ENCODE results near the gene FKRP. TPM values are rescaled to one million over a fixed set of nuclear protein-coding genes. Genes with fewer than 3 reads are reported as not detected.

FKRP gene
- total RNA-seq, 2 experiments from 2014 or later: 15.5 to 18.9 TPM

DNA sequence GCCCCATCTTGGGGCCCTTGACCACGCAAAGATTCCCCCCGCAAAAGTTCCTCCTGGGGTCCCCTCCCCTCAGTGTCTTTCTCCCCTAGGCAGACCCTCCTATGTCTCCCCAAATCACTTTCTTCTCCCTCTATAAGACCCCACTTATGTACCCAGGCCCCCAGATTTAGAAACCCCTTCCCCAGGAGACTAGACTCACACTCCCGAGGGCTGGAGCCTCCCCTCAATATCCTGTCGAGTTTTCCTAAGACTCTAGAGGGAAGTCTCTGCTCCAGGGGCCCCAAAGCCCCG is 41.1 kb downstream of the FKRP start:
- ChIA-PET CTCF (ENCODE audit: unreplicated experiment) (no interaction called here), POLR2A (no interaction called here)
- Histone ChIP-seq H3K79me2 (ENCODE audit: insufficient read depth, low read depth, low read length) (peaks cover 64% of the 10 kb centered on the region), H3K9me3 (ENCODE audit: low read length) (no peaks in the 10 kb centered on the region), H3K4me3 (ENCODE audit: low read depth, low read length, poor library complexity, severe bottlenecking) (peak overlapping the region; percentile 87), H3K4me2 (ENCODE audit: low read length) (peak overlapping the region; percentile 74), H3K36me3 (ENCODE audit: insufficient read depth, low read length) (peaks cover 60% of the 10 kb centered on the region), H4K20me1 (ENCODE audit: insufficient read depth, low read length) (peaks cover 12% of the 10 kb centered on the region; the same call in 1 of the 2 replicates), H3K9me2 (ENCODE audit: insufficient read depth, low read length) (no peaks in the 10 kb centered on the region), H3K27ac (ENCODE audit: low read depth, low read length, poor library complexity, severe bottlenecking) (peak overlapping the region; percentile 90), H2AFZ (ENCODE audit: low read length) (no peak overlapping the region), H3K4me1 (ENCODE audit: insufficient read depth, low read length, poor library complexity, severe bottlenecking) (peaks cover 24% of the 10 kb centered on the region)
- BruUV-seq (replicated peaks): no TSS peak
- intact Hi-C loops (cut with micrococcal nuclease; ENCODE audit: unreplicated experiment): loop anchor here (2.0 to 5.0 kb wide), 2 partner anchors 38 to 70 kb away; partner anchors contain the start of gene PRKD2
- TF ChIP-seq CTCF (conservative IDR thresholded peaks at IDR 0.05; ENCODE audit: low read length) (no peak), EZH2phosphoT487 (IDR thresholded peaks at IDR 0.05; ENCODE audit: borderline replicate concordance, low read depth, low read length) (no peak)
- no peak for DNase-seq (ENCODE audit: low spot score)

DNA sequence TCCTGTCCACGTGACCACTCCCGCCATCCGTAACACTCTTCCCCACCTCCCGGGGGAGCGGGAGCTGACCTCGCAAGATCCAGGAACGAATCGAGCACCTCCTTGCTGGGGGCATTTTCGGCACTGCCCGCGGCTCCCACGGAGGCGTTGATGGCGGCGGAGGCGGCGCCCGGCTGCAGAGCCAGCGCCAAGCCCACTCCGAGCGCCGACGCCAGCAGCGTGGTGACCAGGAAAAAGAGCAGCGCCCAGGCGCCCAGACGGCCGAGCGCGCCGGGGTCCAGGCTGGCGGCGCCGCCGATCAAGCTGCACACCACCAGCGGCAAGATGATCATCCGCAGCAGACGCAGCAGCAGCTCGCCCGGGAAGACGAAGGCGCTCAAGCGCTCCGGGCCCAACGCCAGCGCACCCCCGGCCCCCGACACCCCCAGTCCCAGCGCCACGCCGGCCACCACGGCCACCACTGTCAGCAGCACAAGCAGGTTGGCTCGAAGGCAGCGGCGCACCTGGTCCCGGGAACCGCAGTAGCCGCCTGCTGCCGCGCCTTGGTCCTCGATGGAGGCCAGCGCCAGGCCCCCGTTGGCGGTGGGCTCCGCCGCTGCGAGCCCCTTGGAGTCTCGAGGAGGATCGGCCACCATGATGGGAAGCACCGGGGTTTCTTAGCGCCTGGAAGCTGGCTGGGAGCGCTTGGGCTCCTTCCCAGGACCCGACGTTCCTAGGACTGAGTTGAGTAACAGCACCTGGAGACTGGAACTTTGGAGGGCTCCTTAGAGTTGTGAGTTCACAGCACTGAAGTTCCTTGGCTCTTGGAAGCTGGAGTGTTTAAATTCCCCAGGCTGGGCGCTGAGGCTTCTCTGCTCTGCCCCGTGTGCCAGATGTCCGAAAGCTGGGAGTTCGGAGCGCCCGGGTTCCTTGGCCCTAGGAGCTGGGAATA is 41.7 kb downstream of the FKRP start:
- TF ChIP-seq EZH2phosphoT487 (IDR thresholded peaks at IDR 0.05; ENCODE audit: borderline replicate concordance, low read depth, low read length): no peak
- intact Hi-C loops (cut with micrococcal nuclease; ENCODE audit: unreplicated experiment): loop anchor here (2.0 to 5.0 kb wide), 2 partner anchors 37 to 70 kb away; partner anchors contain the start of gene PRKD2
- H3K36me3 ChIP-seq (ENCODE audit: insufficient read depth, low read length): peaks cover 54% of the 10 kb centered on the region
- peaks cover 24% of the 10 kb centered on the region for H3K4me1 ChIP-seq (ENCODE audit: insufficient read depth, low read length, poor library complexity, severe bottlenecking)
- peak; percentile 56 for DNase-seq (ENCODE audit: low spot score)
- peaks cover 58% of the 10 kb centered on the region for H3K79me2 ChIP-seq (ENCODE audit: insufficient read depth, low read depth, low read length)
- H3K9me2 ChIP-seq (ENCODE audit: insufficient read depth, low read length): no peaks in the 10 kb centered on the region
- peak overlapping the region; percentile 87 for H3K4me3 ChIP-seq (ENCODE audit: low read depth, low read length, poor library complexity, severe bottlenecking)
- H4K20me1 ChIP-seq (ENCODE audit: insufficient read depth, low read length): peaks cover 11% of the 10 kb centered on the region; the same call in 1 of the 2 replicates
- H2AFZ ChIP-seq (ENCODE audit: low read length): no peak overlapping the region
- BruUV-seq (replicated peaks): TSS peak; percentile 83
- no peaks in the 10 kb centered on the region for H3K9me3 ChIP-seq (ENCODE audit: low read length)
- peak overlapping the region; percentile 74 for H3K4me2 ChIP-seq (ENCODE audit: low read length)
- ChIA-PET CTCF (ENCODE audit: unreplicated experiment) (no interaction called here), POLR2A (interaction anchor here (0.7 to 1.1 kb wide), 3 partner anchors 10 to 65 kb away, joined by 3 read pairs; no protein-coding TSS in a partner anchor)
- H3K27ac ChIP-seq (ENCODE audit: low read depth, low read length, poor library complexity, severe bottlenecking): peak overlapping the region; percentile 90

- Histone ChIP-seq H3K9me3 (ENCODE audit: low read length) (no peaks in the 10 kb centered on the region), H3K4me3 (ENCODE audit: low read depth, low read length, poor library complexity, severe bottlenecking) (peak within 1 kb of the TSS; percentile 87), H3K27ac (ENCODE audit: low read depth, low read length, poor library complexity, severe bottlenecking) (peak within 1 kb of the TSS; percentile 90), H3K4me1 (ENCODE audit: insufficient read depth, low read length, poor library complexity, severe bottlenecking) (peaks cover 18% of the 10 kb centered on the region), H3K79me2 (ENCODE audit: insufficient read depth, low read depth, low read length) (peaks cover 50% of the 10 kb centered on the region), H4K20me1 (ENCODE audit: insufficient read depth, low read length) (peaks cover 8% of the 10 kb centered on the region; the same call in 1 of the 2 replicates), H3K9me2 (ENCODE audit: insufficient read depth, low read length) (no peaks in the 10 kb centered on the region), H3K36me3 (ENCODE audit: insufficient read depth, low read length) (peaks cover 46% of the 10 kb centered on the region), H3K4me2 (ENCODE audit: low read length) (peak within 1 kb of the TSS; percentile 74), H2AFZ (ENCODE audit: low read length) (peak within 1 kb of the TSS; percentile 68; the same call in 1 of the 2 replicates)
- peak; percentile 57 for TF ChIP-seq CTCF (conservative IDR thresholded peaks at IDR 0.05; ENCODE audit: low read length)
- no peak for TF ChIP-seq EZH2phosphoT487 (IDR thresholded peaks at IDR 0.05; ENCODE audit: borderline replicate concordance, low read depth, low read length)
- no TSS peak for BruUV-seq (replicated peaks)
- DNase-seq (ENCODE audit: low spot score): peak; percentile 99
- intact Hi-C loops (cut with micrococcal nuclease; ENCODE audit: unreplicated experiment): loop anchor here (5.0 kb wide), 1 partner anchor 71 kb away; the partner anchor contains the start of gene PRKD2
- CTCF ChIA-PET (ENCODE audit: unreplicated experiment): interaction anchor here (0.5 to 0.8 kb wide), 2 partner anchors 42 to 57 kb away, joined by 3 to 7 read pairs; no protein-coding TSS in a partner anchor
- POLR2A ChIA-PET: interaction anchor here (0.7 to 1.1 kb wide), 3 partner anchors 9 to 64 kb away, joined by 3 read pairs; no protein-coding TSS in a partner anchor
These were observed 42.6 kb downstream of the FKRP start, which contains the start of gene SLC1A5 for GRCh38 chr19:46788262-46788967. Gene SLC1A5, minus strand, starts transcription at chr19:46788594. Its CDS starts 629 bp downstream, at chr19:46787965.
